NCI-H69 (cell line): ENCODE measurements around the gene DACT2.

ENCODE experiments used
- DNase-seq: peaks from one replicate; lab custom pipeline; 2025; lab: John Stamatoyannopoulos, UW

The DACT2 gene

GRCh38 chr6:168261234-168261633 is 58.3 kb downstream of the DACT2 start:
- DNase-seq: no peak

GRCh38 chr6:168260420-168260987 is 59.1 kb downstream of the DACT2 start:
- DNase-seq: no peak

GRCh38 chr6:168258795-168259194 is 60.8 kb downstream of the DACT2 start:
- DNase-seq: no peak

- no peak for DNase-seq
Observed at GRCh38 chr6:168256940-168257339, 62.6 kb downstream of the DACT2 start.
